PFSK-1 (cell line): Measurements from ENCODE around the gene TEAD2.

ENCODE experiments used
- FOXP2 ChIP-seq: optimal IDR thresholded peaks from 2 replicates; pipeline ENCODE3; 2011; ENCODE audit warnings: borderline replicate concordance, control low read depth, inconsistent platforms; ENCODE audit not compliant: insufficient read depth; ENCODE audit errors: extremely low read length, extremely low read depth
- POLR2AphosphoS5 ChIP-seq: IDR thresholded peaks from 2 replicates; pipeline ENCODE4 v1.6.1; 2012; ENCODE audit warnings: low read depth, mild to moderate bottlenecking, control low read depth, low read length, moderate library complexity
- SIN3A ChIP-seq: IDR thresholded peaks from 2 replicates; pipeline ENCODE4 v1.6.1; 2012; ENCODE audit warnings: mild to moderate bottlenecking, low read length, moderate library complexity, borderline replicate concordance; ENCODE audit not compliant: insufficient read depth
- TAF1 ChIP-seq: IDR thresholded peaks from 2 replicates; pipeline ENCODE4 v1.6.1; 2012; ENCODE audit warnings: low read length, control low read depth, borderline replicate concordance; ENCODE audit not compliant: insufficient read depth
- TF ChIP-seq, protein P1 (sequence below), 2 experiments: IDR thresholded peaks; 2 replicates each; pipeline versions ENCODE4 v1.6.1 to v1.8.0; 2011 to 2012; ENCODE audit warnings: low read depth in 2 of 2, low read length in 2 of 2, control low read depth in 1 of 2, inconsistent platforms in 1 of 2, mild to moderate bottlenecking in 1 of 2, moderate library complexity in 1 of 2; ENCODE audit not compliant: insufficient read depth in 1 of 2

TEAD2 gene

DNA sequence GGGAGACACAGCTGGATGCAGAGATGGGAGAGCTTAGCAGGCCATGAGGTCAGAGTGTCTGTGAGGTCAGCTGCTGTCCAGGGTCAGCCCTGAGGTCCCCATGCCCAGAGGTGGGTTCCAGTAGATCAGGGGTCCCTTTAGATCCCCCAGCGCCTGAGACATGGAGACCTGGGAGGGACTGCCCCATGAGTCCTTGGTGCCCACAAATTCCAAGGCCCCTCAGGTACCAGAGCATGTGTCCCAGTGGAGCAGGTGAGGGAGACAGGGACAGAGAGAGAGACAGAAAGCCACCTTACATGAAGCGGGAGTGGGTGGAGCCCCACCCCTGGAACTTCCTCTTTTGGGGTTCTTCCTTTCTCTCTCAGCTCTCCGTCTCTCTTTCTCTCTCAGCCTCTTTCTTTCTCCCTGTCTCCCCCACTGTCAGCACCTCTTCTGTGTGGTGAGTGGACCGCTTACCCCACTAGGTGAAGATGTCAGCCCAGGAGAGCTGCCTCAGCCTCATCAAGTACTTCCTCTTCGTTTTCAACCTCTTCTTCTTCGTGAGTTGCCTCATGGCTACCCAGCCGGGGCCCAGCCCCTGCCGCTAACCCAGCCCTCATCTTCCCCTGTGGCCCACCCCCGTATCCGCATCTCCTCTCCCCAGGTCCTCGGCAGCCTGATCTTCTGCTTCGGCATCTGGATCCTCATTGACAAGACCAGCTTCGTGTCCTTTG lies 27.0 kb downstream of the TEAD2 start, which contains the start of gene CD37:
Gene CD37 (plus strand): TSS at position 336 of the 713 bp plus-strand sequence. CDS start 135 bp downstream, at position 471.
- TF ChIP-seq, protein P1, sequence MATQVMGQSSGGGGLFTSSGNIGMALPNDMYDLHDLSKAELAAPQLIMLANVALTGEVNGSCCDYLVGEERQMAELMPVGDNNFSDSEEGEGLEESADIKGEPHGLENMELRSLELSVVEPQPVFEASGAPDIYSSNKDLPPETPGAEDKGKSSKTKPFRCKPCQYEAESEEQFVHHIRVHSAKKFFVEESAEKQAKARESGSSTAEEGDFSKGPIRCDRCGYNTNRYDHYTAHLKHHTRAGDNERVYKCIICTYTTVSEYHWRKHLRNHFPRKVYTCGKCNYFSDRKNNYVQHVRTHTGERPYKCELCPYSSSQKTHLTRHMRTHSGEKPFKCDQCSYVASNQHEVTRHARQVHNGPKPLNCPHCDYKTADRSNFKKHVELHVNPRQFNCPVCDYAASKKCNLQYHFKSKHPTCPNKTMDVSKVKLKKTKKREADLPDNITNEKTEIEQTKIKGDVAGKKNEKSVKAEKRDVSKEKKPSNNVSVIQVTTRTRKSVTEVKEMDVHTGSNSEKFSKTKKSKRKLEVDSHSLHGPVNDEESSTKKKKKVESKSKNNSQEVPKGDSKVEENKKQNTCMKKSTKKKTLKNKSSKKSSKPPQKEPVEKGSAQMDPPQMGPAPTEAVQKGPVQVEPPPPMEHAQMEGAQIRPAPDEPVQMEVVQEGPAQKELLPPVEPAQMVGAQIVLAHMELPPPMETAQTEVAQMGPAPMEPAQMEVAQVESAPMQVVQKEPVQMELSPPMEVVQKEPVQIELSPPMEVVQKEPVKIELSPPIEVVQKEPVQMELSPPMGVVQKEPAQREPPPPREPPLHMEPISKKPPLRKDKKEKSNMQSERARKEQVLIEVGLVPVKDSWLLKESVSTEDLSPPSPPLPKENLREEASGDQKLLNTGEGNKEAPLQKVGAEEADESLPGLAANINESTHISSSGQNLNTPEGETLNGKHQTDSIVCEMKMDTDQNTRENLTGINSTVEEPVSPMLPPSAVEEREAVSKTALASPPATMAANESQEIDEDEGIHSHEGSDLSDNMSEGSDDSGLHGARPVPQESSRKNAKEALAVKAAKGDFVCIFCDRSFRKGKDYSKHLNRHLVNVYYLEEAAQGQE (IDR thresholded peaks at IDR 0.05; ENCODE audit: insufficient read depth in 1 of 2, low read depth in 2 of 2, low read length in 2 of 2) = no peak
- TF ChIP-seq SIN3A = no peak
- TF ChIP-seq FOXP2 = no peak
- 0 out of 2 replicates have a peak, but pooled peaks have one; percentile 26 for TF ChIP-seq POLR2AphosphoS5
- no peak for TF ChIP-seq TAF1

GRCh38 chr19:49333811-49334288 lies 28.4 kb downstream of the TEAD2 start:
- TF ChIP-seq TAF1 (no peak), SIN3A (no peak), POLR2AphosphoS5 (no peak), FOXP2 (no peak)
- TF ChIP-seq, protein P1 (IDR thresholded peaks at IDR 0.05; ENCODE audit: insufficient read depth in 1 of 2, low read depth in 2 of 2, low read length in 2 of 2) = no peak

DNA sequence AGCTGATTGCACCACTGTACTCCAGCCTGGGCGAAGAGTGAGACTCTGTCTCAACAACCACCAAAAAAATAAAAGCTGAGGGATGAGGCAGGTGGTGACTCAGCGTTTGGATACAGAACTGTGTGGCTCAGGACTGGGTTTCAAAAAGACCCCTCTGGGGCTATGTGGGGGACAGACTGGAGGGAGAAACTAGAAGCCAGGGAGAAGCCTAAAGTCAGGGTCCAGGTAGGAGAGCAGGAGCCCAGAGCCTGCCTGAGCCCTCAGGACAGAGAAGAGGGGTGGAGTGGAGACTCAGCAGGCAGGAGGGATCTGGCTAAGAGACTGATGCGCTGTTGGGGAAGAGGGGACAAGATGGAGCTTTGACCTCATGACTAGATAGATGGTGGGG lies 28.8 kb downstream of the TEAD2 start:
- no peak for TF ChIP-seq POLR2AphosphoS5
- TF ChIP-seq SIN3A = no peak
- no peak for TF ChIP-seq FOXP2
- TF ChIP-seq, protein P1 (IDR thresholded peaks at IDR 0.05; ENCODE audit: insufficient read depth in 1 of 2, low read depth in 2 of 2, low read length in 2 of 2) = no peak
- TF ChIP-seq TAF1 = no peak

- TF ChIP-seq, protein P1 (IDR thresholded peaks at IDR 0.05; ENCODE audit: insufficient read depth in 1 of 2, low read depth in 2 of 2, low read length in 2 of 2) = no peak
- TF ChIP-seq SIN3A = no peak
- TF ChIP-seq POLR2AphosphoS5 = no peak
- no peak for TF ChIP-seq TAF1
- TF ChIP-seq FOXP2 = no peak
Observed at GRCh38 chr19:49331616-49332055, 30.6 kb downstream of the TEAD2 start.
